IPS-18a (cell line): ENCODE measurements around the gene CDK6.

ENCODE experiments used
- H3K27ac ChIP-seq: one replicate; pipeline ENCODE4 v1.5.1; 2013; ENCODE audit warnings: low read length
- H3K27me3 ChIP-seq: one replicate; pipeline ENCODE4 v1.6.1; 2013; ENCODE audit warnings: mild to moderate bottlenecking, low read length; ENCODE audit not compliant: control insufficient read depth, insufficient read depth
- H3K36me3 ChIP-seq: one replicate; pipeline ENCODE4 v1.6.1; 2013; ENCODE audit warnings: low read depth, low read length; ENCODE audit not compliant: control insufficient read depth
- H3K4me1 ChIP-seq: one replicate; pipeline ENCODE4 v1.6.1; 2013; ENCODE audit warnings: low read depth, low read length; ENCODE audit not compliant: control insufficient read depth
- H3K4me3 ChIP-seq: one replicate; pipeline ENCODE4 v1.5.1; 2013; ENCODE audit warnings: low read length
- H3K9ac ChIP-seq: one replicate; pipeline ENCODE4 v1.6.1; 2013; ENCODE audit warnings: mild to moderate bottlenecking, low read length, moderate library complexity
- H3K9me3 ChIP-seq: one replicate; pipeline ENCODE4 v1.6.1; 2013; ENCODE audit warnings: low read depth, low read length; ENCODE audit not compliant: control insufficient read depth

The CDK6 gene

GRCh38 chr7:92644406-92645113 lies 191.8 kb downstream of the CDK6 start:
- no peak overlapping the region for H3K27ac ChIP-seq
- no peaks in the 10 kb centered on the region for H3K36me3 ChIP-seq
- no peaks in the 10 kb centered on the region for H3K27me3 ChIP-seq
- H3K4me1 ChIP-seq = no peaks in the 10 kb centered on the region
- H3K9ac ChIP-seq = no peak overlapping the region
- H3K4me3 ChIP-seq = no peak overlapping the region
- no peaks in the 10 kb centered on the region for H3K9me3 ChIP-seq

- Histone ChIP-seq H3K36me3 (no peaks in the 10 kb centered on the region), H3K4me1 (no peaks in the 10 kb centered on the region), H3K9me3 (no peaks in the 10 kb centered on the region), H3K27ac (no peak overlapping the region), H3K4me3 (no peak overlapping the region), H3K9ac (no peak overlapping the region), H3K27me3 (no peaks in the 10 kb centered on the region)
These were observed 192.6 kb downstream of the CDK6 start for GRCh38 chr7:92643821-92644220.

GRCh38 chr7:92641921-92642511 lies 194.4 kb downstream of the CDK6 start:
- no peaks in the 10 kb centered on the region for H3K27me3 ChIP-seq
- no peak overlapping the region for H3K4me3 ChIP-seq
- H3K4me1 ChIP-seq = no peaks in the 10 kb centered on the region
- H3K27ac ChIP-seq = no peak overlapping the region
- no peaks in the 10 kb centered on the region for H3K36me3 ChIP-seq
- H3K9ac ChIP-seq = no peak overlapping the region
- H3K9me3 ChIP-seq = no peaks in the 10 kb centered on the region

GRCh38 chr7:92639966-92640365 lies 196.4 kb downstream of the CDK6 start:
- Histone ChIP-seq H3K9me3 (no peaks in the 10 kb centered on the region), H3K27me3 (no peaks in the 10 kb centered on the region), H3K27ac (no peak overlapping the region), H3K4me1 (peaks cover 8% of the 10 kb centered on the region), H3K9ac (no peak overlapping the region), H3K4me3 (no peak overlapping the region), H3K36me3 (no peaks in the 10 kb centered on the region)

GRCh38 chr7:92639213-92639896 lies 197.0 kb downstream of the CDK6 start:
- Histone ChIP-seq H3K9me3 (no peaks in the 10 kb centered on the region), H3K9ac (no peak overlapping the region), H3K4me1 (peaks cover 12% of the 10 kb centered on the region), H3K27me3 (no peaks in the 10 kb centered on the region), H3K4me3 (no peak overlapping the region), H3K36me3 (no peaks in the 10 kb centered on the region), H3K27ac (no peak overlapping the region)

GRCh38 chr7:92636018-92636560 lies 200.3 kb downstream of the CDK6 start:
- Histone ChIP-seq H3K27me3 (no peaks in the 10 kb centered on the region), H3K36me3 (no peaks in the 10 kb centered on the region), H3K4me3 (no peak overlapping the region), H3K27ac (no peak overlapping the region), H3K9ac (no peak overlapping the region), H3K9me3 (no peaks in the 10 kb centered on the region), H3K4me1 (peaks cover 15% of the 10 kb centered on the region)

GRCh38 chr7:92635538-92635937 lies 200.8 kb downstream of the CDK6 start:
- no peaks in the 10 kb centered on the region for H3K36me3 ChIP-seq
- peaks cover 15% of the 10 kb centered on the region for H3K4me1 ChIP-seq
- H3K4me3 ChIP-seq = no peak overlapping the region
- no peaks in the 10 kb centered on the region for H3K27me3 ChIP-seq
- H3K9me3 ChIP-seq = no peaks in the 10 kb centered on the region
- H3K9ac ChIP-seq = no peak overlapping the region
- H3K27ac ChIP-seq = no peak overlapping the region

- Histone ChIP-seq H3K4me3 (no peak overlapping the region), H3K27me3 (no peaks in the 10 kb centered on the region), H3K9me3 (no peaks in the 10 kb centered on the region), H3K9ac (no peak overlapping the region), H3K27ac (no peak overlapping the region), H3K4me1 (peaks cover 15% of the 10 kb centered on the region), H3K36me3 (no peaks in the 10 kb centered on the region)
These were observed 201.4 kb downstream of the CDK6 start for GRCh38 chr7:92634924-92635519.

- Histone ChIP-seq H3K36me3 (no peaks in the 10 kb centered on the region), H3K9ac (no peak overlapping the region), H3K27me3 (no peaks in the 10 kb centered on the region), H3K4me3 (no peak overlapping the region), H3K4me1 (peaks cover 15% of the 10 kb centered on the region), H3K9me3 (no peaks in the 10 kb centered on the region), H3K27ac (no peak overlapping the region)
These were observed 202.2 kb downstream of the CDK6 start for GRCh38 chr7:92634205-92634604.

GRCh38 chr7:92633211-92633906 lies 203.0 kb downstream of the CDK6 start:
- Histone ChIP-seq H3K27ac (no peak overlapping the region), H3K4me3 (no peak overlapping the region), H3K36me3 (no peaks in the 10 kb centered on the region), H3K9me3 (no peaks in the 10 kb centered on the region), H3K27me3 (no peaks in the 10 kb centered on the region), H3K4me1 (peaks cover 15% of the 10 kb centered on the region), H3K9ac (peak overlapping the region; percentile 2)

- H3K36me3 ChIP-seq = no peaks in the 10 kb centered on the region
- no peaks in the 10 kb centered on the region for H3K9me3 ChIP-seq
- peaks cover 15% of the 10 kb centered on the region for H3K4me1 ChIP-seq
- H3K4me3 ChIP-seq = no peak overlapping the region
- H3K9ac ChIP-seq = no peak overlapping the region
- no peaks in the 10 kb centered on the region for H3K27me3 ChIP-seq
- H3K27ac ChIP-seq = no peak overlapping the region
These were observed 203.6 kb downstream of the CDK6 start for GRCh38 chr7:92632791-92633190.
